NCI-H187 (cell line): Measurements from ENCODE around the gene MSI2.
A peak's percentile ranks its signal among the peaks of the same experiment; 100 is the strongest.

Experiments used
- DNase-seq, 2 experiments: peaks; one replicate each; lab custom pipeline; 2025; lab: John Stamatoyannopoulos, UW

MSI2 gene

GRCh38 chr17:57541049-57541448 lies 284.7 kb downstream of the MSI2 start:
- no peak for DNase-seq

DNA sequence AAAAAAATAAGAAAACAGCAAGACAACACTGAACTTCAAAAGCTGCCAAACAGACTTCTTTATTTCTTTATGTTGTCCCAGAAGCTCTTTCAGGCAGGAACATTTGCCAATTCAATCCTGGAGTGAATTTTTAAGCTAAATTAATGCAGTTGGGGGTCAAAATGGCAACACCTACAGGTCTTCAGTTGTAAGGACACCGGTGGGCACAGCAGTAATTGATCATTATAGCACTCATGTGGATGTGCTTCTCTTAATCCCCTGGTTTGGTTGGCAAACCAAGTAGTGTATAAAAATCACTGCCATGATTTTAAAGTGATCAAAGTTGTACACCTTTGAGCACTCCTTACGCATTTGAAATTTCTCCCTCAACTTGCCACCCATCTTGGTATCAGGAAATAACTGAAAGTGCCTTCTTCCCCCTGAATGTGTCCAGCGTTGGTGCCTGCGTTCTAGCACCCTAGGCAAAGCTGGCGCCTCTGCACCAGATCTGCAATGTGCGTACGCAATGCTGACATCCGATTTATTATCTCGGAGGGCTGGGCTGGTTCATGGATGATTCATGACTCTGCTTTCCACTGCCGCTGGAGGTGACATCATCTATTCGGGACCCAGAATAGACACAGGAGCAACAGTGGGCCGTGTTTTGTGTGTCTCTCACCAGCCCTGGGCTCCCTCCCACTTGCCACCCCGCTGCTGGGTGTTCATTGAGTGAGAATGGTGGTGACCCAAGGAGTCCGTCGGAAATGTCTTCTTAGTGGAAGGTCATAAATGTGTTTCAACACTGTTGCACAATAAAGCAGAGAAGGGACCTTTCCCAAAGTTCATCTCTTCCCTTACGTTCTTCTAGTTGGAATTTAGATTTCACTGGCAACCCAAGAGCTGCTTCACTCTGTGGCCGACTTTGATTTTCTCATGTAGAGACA lies 285.4 kb downstream of the MSI2 start:
- no peak for DNase-seq

- DNase-seq = no peak
These were observed 286.2 kb downstream of the MSI2 start for GRCh38 chr17:57542510-57542909.

DNA sequence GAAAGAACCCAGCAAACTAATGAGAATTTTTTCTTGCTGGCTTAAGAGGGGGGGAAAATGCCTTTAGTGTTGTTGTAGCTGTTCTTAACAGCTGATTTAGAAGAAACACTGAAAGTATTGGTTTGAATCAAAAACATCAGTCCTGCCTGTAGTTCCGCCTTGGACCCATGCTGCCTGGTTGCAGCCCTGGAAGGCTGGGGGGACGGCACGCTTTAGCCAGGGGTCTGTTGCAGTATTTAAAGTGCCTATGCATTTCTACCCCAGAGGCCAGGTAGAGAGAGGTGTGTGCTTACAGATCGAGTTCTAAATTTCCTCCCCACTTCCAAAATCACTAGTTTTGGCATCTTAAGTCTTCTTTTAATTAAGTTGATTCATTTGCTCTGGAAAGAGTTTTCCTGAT lies 286.9 kb downstream of the MSI2 start:
- no peak for DNase-seq

- DNase-seq = no peak
These were observed 288.1 kb downstream of the MSI2 start for GRCh38 chr17:57544401-57544800.

- peak; percentile 56 to 68 for DNase-seq
These were observed 288.6 kb downstream of the MSI2 start for GRCh38 chr17:57544834-57545463.

GRCh38 chr17:57545731-57546342 lies 289.5 kb downstream of the MSI2 start:
- peak in 1 of 2 experiments; percentile 10 for DNase-seq

- DNase-seq = no peak
These were observed 292.4 kb downstream of the MSI2 start for GRCh38 chr17:57548421-57549410.

DNA sequence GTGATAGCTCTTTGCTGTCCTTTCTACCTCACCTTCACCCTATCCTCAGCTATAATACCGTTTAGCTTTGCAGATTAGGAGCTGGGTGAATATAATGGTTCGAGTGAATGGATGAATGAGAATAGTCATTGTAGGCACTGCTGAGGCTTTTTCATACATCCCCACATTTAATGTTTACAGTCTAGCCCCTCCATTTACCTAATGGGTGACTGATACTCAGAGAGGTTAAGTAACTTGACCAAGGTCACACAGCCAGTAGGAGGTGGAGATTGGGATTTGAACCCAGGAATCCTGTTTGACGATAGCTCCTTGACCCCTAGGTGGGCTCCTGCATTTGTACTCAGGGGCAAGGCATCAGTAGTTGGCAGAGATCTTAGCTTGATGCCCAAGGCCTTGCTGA lies 293.1 kb downstream of the MSI2 start:
- no peak for DNase-seq

GRCh38 chr17:57550016-57550415 lies 293.7 kb downstream of the MSI2 start:
- DNase-seq = no peak

DNA sequence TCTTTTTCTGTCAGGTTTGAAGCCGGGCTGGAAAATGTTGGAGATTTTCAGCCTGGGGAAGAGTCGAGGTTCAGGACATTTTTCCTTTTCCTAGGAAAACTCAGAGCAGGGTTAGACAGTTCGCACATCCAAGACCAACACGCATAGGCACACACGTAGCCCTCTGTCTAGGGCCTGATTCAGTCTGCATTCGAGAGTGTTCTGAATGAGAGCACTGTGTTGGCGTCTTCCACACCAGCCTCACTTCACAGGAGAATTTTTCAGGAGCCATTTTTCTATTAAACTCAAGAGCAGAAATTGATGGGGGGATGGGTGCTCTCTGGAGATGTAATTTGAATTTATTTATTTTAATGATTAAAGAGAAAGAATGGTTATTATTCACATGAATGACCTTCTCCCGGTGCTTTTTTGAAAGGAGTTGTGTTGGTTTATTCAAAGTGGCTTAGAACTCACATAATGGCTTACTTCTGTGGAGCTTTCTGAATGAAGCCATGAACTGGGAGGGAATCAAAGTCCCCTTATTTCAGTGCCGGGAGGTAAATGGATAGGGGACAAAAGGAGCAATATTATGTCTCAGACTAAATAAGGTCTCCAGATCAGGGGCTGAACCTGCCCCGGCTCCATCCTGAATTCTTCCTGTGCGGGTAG lies 294.5 kb downstream of the MSI2 start:
- DNase-seq = no peak

DNA sequence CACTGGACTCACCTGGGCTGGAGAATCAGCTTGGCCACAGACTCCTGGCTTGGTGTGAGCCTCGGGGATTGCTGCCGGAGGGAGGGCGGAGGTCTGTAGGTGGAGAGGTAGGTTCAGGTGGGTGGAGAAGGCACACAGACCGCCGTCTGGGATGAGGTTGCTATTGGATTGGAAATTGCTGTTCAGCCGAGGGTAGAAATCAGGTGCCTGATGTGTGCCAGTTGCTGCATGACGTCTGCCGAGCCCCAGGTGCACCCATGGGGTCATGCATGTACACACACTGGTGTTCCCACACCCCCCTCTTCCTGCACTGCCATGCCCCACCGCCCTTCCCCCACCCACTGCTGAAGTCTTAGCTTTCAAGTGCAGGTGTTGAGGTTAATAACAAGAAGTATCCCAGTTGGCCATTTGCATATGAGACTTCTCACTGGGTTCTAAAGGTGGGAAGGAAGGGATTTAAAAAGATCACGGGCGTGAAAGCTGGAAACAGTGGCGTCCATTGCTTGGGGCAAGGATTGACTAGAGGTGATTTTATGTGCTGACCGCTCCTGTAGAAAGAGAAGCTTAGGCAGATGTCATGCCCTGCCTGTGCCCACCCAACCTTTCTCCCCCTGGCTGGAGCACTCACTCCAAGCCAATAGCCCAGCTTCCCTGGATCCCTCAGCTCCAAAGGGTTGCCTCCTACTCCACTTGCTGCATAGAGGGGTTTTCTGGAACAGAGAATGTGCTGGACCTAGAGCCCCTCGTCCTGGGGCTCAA lies 295.2 kb downstream of the MSI2 start:
- DNase-seq = no peak

DNA sequence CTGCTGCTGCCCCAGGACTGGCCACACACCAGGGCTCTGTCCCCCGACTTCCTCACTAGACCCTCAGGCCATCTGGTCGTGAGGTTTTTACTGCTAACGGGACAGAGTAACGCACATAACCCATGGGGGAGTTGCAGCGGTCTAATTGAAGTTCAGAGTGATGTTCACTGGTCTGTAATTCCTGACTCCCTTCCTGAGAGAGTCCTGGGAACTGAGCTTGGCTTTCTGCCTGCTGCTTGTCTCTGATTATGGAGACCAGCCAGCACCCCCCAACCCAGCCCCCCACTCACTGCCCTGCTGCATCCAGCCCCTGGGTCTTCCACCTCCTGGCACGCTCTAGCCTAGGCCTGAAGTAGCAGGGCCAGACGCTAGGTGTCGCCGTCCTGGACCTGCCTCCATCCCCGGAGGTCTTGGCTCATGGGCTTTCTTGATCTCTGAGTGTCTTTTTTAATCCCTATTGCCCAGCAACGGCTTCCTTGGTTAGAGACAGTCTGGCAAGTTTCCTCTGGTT lies 295.8 kb downstream of the MSI2 start:
- DNase-seq = no peak

- no peak for DNase-seq
These were observed 297.2 kb downstream of the MSI2 start for GRCh38 chr17:57553526-57553925.

- peak; percentile 30 to 57 for DNase-seq
These were observed 297.9 kb downstream of the MSI2 start for GRCh38 chr17:57553991-57554825.

DNA sequence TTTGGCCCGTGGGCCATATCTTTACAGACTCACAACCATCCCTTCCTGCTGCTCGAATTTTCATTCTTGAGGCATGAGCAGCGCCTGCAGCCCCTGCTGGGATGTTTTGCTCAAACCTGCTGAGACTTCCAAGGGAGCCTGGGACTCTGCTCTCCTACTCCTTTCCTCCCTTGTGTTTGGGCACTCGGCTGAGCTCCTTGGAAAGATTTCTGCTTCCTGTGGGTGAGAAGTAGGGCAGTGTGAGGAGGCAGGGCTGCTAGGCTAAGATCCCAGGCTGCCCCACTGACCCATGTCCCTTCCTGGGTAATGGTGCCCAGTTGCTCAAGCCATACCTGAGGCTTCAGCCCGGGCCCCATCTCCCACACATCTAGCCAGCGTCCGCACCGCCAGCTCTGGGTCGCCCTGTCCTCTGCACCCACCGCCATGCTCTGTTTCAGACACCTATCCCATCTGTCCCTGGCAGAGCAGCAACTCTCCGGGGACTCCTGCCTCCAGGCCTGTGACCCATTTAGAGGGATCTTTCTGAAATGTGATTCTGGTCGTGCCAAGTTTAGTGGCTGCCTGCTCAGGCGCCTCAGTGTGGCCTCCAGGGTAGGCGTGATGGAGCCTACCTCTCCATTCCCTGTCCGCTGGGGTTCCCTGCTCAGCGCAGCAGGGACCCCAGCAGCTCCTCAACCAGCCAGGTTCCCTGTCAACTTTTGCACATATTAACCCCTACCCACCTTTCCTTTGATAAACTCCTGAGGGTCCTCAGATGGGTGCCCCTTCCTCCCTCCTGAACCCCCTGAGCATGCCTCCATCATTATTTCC lies 298.7 kb downstream of the MSI2 start:
- no peak for DNase-seq

DNA sequence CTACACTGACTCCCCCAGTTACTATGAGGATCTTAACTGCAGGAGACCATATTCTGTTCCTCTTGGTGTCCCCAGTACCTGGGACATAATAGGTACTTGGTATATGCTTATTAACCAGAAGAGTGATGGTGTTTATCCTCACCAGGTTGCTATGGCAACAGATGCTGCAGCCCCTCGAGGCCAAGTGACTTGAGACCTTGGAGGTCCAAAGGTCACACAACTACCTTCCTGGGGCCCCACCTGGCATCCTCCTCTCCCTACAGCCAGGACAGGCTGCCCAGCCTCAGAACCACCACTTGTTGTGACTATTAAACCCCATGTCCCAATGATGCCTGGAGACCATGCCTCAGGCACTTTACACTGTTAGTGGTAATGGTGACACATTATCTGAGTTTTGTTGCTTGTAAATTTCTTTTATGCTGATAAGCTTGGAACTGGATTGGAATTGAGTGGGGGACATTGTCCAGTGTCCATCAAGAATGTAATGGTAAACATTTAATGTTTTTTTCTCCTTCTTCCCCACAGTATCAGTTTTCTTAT lies 299.4 kb downstream of the MSI2 start:
- DNase-seq = no peak

DNA sequence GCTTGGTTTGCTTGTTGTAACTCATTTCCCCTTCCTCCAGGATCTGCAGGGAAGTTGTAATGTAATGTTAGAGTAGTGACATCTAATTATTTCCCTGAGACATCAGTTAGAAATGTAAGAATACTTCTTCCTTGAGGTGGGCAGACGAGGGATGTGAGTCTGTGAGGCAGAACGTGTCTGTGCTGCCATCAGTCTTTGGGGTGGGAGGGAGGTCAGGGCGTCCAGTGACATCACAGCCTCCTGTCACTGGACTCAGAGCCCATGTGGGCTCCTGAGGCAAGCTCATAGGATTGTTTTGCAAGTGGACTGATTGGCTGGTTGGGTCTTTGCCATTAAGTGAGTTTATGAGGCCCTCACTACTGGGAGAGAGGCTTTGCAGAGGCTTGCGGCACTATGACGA lies 300.0 kb downstream of the MSI2 start:
- DNase-seq = no peak
